ENCODE results near the gene FXYD3. TPM values are rescaled to one million over a fixed set of nuclear protein-coding genes. Genes with fewer than 3 reads are reported as not detected.

Gene FXYD3
- total RNA-seq, 1 donor from 2014 or later, result not detected

- TF ChIP-seq CTCF (IDR thresholded peaks at IDR 0.05), result no peak
- Mint-ChIP-seq H3K27me3 (ENCODE audit: unreplicated experiment) (no peaks in the 10 kb centered on the region), H3K4me1 (ENCODE audit: unreplicated experiment) (peaks cover 22% of the 10 kb centered on the region), H3K27ac (ENCODE audit: unreplicated experiment) (no peak overlapping the region), H3K9me3 (ENCODE audit: unreplicated experiment) (peaks cover 12% of the 10 kb centered on the region), H3K36me3 (ENCODE audit: unreplicated experiment) (peaks cover 27% of the 10 kb centered on the region), H3K4me3 (ENCODE audit: unreplicated experiment) (no peak overlapping the region)
- DNase-seq (ENCODE audit: extremely low spot score, unreplicated experiment), result no peak
Observed at GRCh38 chr19:35159606-35160005, 44.0 kb downstream of the FXYD3 start.

GRCh38 chr19:35160629-35161433 lies 45.2 kb downstream of the FXYD3 start:
- peaks cover 12% of the 10 kb centered on the region for H3K9me3 Mint-ChIP-seq (ENCODE audit: unreplicated experiment)
- no peak for TF ChIP-seq CTCF (IDR thresholded peaks at IDR 0.05)
- no peak for DNase-seq (ENCODE audit: extremely low spot score, unreplicated experiment)
- no peaks in the 10 kb centered on the region for H3K27me3 Mint-ChIP-seq (ENCODE audit: unreplicated experiment)
- H3K27ac Mint-ChIP-seq (ENCODE audit: unreplicated experiment), result no peak overlapping the region
- H3K36me3 Mint-ChIP-seq (ENCODE audit: unreplicated experiment), result peaks cover 33% of the 10 kb centered on the region
- H3K4me1 Mint-ChIP-seq (ENCODE audit: unreplicated experiment), result peaks cover 10% of the 10 kb centered on the region
- no peak overlapping the region for H3K4me3 Mint-ChIP-seq (ENCODE audit: unreplicated experiment)

GRCh38 chr19:35161434-35161743 lies 45.8 kb downstream of the FXYD3 start:
- peaks cover 38% of the 10 kb centered on the region for H3K36me3 Mint-ChIP-seq (ENCODE audit: unreplicated experiment)
- no peak overlapping the region for H3K4me3 Mint-ChIP-seq (ENCODE audit: unreplicated experiment)
- no peak overlapping the region for H3K27ac Mint-ChIP-seq (ENCODE audit: unreplicated experiment)
- peaks cover 12% of the 10 kb centered on the region for H3K9me3 Mint-ChIP-seq (ENCODE audit: unreplicated experiment)
- DNase-seq (ENCODE audit: extremely low spot score, unreplicated experiment), result no peak
- peaks cover 7% of the 10 kb centered on the region for H3K4me1 Mint-ChIP-seq (ENCODE audit: unreplicated experiment)
- TF ChIP-seq CTCF (IDR thresholded peaks at IDR 0.05), result no peak
- H3K27me3 Mint-ChIP-seq (ENCODE audit: unreplicated experiment), result no peaks in the 10 kb centered on the region

- H3K4me3 Mint-ChIP-seq (ENCODE audit: unreplicated experiment), result no peak overlapping the region
- no peak for TF ChIP-seq CTCF (IDR thresholded peaks at IDR 0.05)
- peaks cover 12% of the 10 kb centered on the region for H3K9me3 Mint-ChIP-seq (ENCODE audit: unreplicated experiment)
- no peak for DNase-seq (ENCODE audit: extremely low spot score, unreplicated experiment)
- peaks cover 42% of the 10 kb centered on the region for H3K36me3 Mint-ChIP-seq (ENCODE audit: unreplicated experiment)
- peaks cover 17% of the 10 kb centered on the region for H3K4me1 Mint-ChIP-seq (ENCODE audit: unreplicated experiment)
- peak overlapping the region; percentile 85 for H3K27ac Mint-ChIP-seq (ENCODE audit: unreplicated experiment)
- no peaks in the 10 kb centered on the region for H3K27me3 Mint-ChIP-seq (ENCODE audit: unreplicated experiment)
Observed at GRCh38 chr19:35162471-35163326, 47.1 kb downstream of the FXYD3 start.

GRCh38 chr19:35164418-35164817 lies 48.8 kb downstream of the FXYD3 start:
- no peaks in the 10 kb centered on the region for H3K27me3 Mint-ChIP-seq (ENCODE audit: unreplicated experiment)

More at GRCh38 chr19:35164418-35164817, 48.8 kb downstream of the FXYD3 start:
- no peak overlapping the region for H3K4me3 Mint-ChIP-seq (ENCODE audit: unreplicated experiment)
- H3K9me3 Mint-ChIP-seq (ENCODE audit: unreplicated experiment), result peaks cover 12% of the 10 kb centered on the region
- TF ChIP-seq CTCF (IDR thresholded peaks at IDR 0.05), result no peak
- no peak for DNase-seq (ENCODE audit: extremely low spot score, unreplicated experiment)
- peaks cover 37% of the 10 kb centered on the region for H3K36me3 Mint-ChIP-seq (ENCODE audit: unreplicated experiment)
- H3K27ac Mint-ChIP-seq (ENCODE audit: unreplicated experiment), result no peak overlapping the region
- peaks cover 20% of the 10 kb centered on the region for H3K4me1 Mint-ChIP-seq (ENCODE audit: unreplicated experiment)
